ENCODE data around the gene RANBP2.
"Not testable (repeated sequence)": the region's sequence is repeated elsewhere in the genome, so short reads cannot be mapped to it uniquely, and the experiment has no call there.

Gene RANBP2

DNA sequence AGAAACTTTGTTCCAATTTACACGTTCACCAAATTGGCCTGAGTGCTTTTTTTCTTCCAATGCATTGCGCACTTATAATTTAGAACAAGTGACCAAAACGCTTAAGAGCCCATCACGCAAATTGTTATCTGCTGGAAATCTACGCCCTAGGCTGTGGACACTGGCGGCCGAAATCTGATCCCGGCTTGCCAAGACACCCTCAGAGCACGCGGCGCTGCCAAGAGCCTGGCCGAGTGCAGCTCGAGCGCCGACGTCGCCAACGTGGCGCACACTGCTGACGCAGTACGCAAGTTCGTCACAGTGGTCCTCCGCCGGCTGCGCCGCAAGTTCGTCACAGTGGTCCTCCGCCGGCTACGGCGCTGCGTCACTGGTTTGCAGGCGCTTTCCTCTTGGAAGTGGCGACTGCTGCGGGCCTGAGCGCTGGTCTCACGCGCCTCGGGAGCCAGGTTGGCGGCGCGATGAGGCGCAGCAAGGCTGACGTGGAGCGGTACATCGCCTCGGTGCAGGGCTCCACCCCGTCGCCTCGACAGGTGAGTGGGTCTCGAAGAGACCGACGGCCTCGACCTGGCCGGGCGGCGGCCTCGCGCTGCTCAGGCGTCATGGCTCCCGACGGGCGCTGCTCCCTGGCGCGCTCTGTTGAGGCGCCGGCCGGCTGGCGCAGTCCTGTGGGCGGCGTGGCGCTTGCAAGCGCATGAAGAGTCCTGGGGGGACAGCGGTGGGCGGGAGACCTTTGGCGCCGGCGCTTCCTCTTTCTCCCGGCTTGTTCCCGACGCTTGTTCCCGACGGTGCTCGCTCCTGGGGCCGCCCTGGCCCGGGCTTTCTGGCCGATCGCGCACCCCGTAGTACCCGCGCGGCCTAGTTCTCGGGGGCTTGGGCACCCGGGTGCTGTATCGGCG lies at the start of gene RANBP2:
TSS of gene RANBP2 (plus strand) at position 334 of the 896 bp plus-strand sequence. CDS start at position 459, 125 bp downstream.
- DNase-seq (ENCODE audit: low read depth), result peak; percentile 84

DNA sequence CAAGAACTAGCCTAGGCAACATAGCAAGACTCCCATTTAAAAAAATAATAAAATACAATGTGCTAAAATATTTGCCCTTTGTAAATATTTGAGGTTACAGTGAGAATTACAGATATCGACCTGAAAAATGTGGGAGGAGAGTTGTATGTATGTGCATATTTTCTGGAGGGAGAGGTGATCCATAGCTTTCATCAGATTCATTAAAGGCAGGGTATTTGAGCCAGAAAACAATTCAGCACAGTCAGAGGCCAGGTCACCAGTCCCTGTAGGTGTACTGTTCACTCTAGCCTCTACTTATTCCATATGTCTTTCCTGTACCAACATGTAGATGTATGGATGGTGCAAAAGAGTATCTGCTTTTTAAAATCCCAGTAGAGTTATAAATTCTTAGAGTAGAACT lies 49.0 kb upstream of the RANBP2 start:
- DNase-seq (ENCODE audit: low read depth), result not testable (repeated sequence)

DNA sequence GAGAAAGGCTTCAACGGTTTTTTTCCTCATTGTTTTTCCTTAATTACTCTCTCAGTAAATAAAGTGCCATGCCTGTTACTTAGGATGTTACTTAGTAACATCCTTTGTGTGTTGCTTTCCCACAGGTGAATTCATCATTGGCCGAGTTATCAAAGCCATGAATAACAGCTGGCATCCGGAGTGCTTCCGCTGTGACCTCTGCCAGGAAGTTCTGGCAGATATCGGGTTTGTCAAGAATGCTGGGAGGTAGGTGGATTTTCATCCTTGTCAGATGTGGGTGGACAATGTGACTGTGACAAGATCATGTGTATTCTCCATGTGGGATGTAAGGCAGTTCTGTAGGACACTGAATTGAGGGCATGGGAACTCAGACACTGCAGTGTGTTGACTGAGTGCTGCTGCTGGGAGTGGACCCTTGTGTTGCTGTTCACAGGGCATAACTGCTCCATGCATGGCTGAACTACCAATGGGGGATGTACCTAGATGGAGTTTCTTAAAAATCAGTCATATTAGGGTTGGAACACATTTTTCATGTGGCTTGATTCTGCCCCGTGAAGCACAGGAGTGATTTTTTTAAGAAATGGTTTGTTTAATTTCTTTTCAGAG lies 47.0 kb upstream of the RANBP2 start:
- not testable (repeated sequence) for DNase-seq (ENCODE audit: low read depth)

DNA sequence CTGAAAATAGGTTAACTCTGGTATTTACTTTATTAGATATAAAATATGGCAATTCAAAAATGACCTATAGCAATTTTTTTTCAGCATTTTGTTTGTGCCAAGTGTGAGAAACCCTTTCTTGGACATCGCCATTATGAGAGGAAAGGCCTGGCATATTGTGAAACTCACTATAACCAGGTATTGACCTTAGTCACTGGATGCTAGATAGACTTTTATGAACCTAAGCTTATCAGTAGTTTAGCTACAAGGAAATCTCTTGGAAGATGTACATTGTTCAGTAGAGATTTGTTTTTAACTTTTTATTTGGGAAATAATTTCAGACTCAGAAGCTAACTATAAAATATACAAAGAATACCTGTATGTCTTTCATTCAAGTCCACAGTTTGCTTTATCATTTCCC lies 42.8 kb upstream of the RANBP2 start:
- DNase-seq (ENCODE audit: low read depth), result not testable (repeated sequence)

DNA sequence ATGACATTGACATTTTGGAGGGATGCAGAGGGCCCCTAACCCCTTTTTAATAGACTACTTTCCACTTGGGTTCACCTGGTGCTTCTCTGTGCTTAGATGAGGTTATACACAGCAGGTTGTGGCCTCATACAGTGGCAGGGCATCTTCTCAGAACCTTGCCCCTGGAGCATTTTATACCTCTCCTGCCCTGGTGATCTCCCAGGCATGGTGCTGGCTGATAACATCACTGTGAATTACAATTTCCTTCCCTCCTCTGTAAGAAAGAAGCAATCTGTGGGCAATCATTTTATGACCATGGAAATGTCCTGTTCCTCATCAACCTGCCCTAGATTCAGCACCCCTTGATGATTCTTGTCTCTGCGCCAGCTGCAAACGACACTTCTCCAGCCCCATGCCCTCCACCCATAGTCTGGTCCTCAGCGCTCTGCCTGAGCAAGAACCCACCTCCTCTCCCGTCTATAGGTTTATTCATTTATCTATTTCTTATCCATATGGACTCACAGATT lies 42.0 kb upstream of the RANBP2 start:
- DNase-seq (ENCODE audit: low read depth), result not testable (repeated sequence)

DNA sequence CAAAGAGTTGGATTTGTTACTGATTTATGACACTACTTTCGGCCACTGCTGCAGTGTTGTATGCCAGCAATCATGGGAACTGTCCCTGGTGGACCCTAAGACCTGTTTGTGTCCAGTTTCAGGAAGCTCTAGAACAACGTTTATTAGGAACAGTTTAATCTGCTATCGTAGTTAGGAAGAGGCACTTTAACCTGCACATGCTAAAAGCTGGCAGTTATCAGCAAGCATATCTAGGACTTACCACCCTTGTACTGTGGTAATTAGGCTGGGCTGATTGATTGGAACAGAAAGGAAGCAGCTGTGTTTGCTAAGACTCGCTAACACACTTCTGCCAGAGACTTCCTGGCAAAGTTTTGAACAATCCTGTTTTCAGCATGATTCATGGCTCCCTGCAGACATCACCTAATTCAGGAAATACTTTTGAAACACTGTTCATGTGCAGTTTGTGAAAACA lies 41.1 kb upstream of the RANBP2 start:
- not testable (repeated sequence) for DNase-seq (ENCODE audit: low read depth)

DNA sequence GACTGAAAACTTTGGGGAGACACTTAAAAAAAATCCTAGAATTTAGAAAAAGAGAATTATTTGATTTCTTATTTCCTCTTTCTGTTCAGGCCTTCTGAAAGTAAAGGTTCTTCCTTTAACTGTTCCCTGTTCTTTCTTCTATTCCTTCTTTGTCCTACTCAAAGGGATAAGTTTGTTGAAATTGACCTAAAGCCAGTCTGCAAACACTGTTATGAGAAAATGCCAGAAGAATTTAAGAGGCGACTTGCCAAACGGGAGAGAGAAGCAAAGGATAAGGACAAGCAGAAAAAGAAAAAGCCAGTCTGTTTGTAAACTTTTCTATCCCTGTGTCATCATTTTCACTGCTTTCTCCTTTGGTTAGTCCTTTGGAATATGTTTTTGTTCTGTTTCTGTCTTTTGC lies 38.5 kb upstream of the RANBP2 start:
- DNase-seq (ENCODE audit: low read depth), result not testable (repeated sequence)

DNA sequence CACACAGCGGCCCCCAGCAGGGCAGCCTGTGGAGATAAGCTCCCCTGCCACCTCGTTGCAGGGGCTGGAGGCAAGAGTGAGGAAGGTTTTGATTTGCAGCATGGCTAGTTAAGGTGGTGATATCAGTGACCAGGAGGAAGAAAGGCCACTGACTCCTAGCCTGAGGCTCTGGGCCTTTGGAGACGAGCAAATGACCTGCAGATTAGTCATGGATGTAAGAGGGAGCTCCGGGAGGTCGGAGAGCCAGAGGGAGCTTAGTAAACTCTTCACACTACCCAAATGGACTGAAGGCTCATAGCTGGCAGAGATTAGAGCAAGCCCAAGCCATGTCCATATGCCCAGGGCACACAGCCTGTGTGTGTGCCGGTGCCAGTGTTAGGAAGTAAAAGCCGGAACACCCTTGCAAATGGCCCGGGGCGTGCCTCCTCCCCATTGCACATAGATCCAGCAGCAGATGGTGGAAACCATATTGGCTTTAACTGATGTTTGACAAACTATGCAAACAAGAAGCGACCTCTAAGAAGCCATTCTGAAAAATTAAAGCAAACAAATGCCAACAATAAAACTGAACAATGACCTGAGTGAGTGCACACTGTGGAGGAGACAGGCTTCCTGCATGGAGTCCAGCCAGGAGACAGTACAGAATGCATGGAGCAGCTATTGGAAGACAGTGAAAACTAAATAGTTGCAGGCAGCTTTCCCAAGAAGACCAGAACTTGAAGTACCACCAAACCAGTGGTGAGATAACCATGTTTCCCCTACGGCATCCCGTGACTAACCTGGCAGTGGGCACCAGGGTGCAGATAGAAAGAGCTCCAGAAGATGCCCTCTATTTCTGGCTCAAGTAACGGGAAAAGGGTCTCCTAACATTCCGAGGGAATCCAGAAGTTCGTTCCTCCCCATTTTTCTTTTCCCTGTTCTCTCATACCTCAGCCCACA lies 30.2 kb upstream of the RANBP2 start:
- not testable (repeated sequence) for DNase-seq (ENCODE audit: low read depth)

DNA sequence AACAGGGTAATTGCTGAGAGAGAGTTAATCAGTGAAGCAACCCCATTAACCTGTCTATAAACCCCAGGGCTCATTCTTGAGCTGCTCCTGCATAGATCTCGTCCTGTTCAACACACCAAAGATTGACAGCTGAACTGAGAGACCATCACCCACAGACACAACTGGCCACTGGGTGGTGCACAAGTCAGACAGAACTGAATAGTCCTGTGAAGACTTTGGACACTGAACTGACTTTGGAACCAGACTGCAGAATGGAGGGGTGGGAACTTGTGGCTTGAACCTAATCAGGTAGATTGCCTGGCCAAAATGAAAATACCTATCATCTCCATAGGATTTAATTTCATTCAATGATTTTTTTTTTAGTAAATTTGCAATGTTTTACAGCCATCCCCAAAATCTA lies 29.3 kb upstream of the RANBP2 start:
- not testable (repeated sequence) for DNase-seq (ENCODE audit: low read depth)

DNA sequence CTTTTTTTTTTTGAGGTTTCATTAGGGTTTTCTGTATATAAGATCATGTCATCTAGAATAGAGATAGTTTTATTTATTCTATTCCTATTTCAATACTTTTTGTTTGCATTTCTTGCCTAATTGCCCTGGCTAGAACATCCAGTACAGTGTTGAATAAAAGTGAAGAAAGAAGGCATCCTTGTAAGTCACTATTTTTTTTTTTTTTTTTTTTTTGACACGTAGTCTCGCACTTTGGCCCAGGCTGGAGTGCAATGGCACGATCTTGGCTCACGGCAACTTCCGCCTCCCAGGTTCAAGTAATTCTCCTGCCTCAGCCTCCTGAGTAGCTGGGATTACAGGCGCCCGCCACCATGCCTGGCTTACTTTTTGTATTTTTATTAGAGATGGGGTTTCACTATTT lies 27.8 kb upstream of the RANBP2 start:
- no peak for DNase-seq (ENCODE audit: low read depth)

DNA sequence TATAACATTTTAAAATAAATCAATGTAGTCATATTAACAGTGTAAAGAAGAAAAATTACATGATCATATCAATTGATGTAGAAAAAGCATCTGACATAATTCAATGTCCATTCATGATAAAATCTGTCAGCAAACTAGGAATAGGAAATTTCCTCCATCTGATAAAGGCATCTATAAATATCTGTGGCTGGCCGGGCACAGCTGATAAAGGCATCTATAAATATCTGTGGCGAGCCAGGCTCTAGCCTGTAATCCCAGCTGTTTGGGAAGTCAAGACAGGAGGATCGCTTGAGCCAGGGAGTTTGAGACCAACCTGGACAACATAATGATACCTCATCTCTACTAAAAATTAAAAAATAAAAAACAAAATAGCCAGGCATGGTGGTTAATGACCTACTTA lies 18.1 kb upstream of the RANBP2 start:
- DNase-seq (ENCODE audit: low read depth), result no peak

DNA sequence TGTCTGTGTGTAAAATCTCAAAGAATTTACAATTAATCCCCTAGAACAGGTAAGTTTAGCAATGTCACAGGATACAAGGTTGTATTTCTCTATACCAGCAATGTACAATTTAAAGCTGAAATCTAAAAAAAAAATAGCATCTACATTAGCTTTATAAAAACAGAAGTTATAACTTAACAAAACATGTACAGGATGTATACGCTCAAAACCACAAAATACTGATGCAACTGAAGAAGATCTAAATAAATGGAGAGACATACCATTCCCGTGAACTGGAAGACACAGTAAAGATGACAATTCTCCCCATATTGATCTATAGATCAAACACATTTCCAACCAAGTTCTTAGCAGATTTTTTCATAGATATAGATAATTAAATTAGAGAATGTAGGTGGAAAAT lies 17.5 kb upstream of the RANBP2 start:
- DNase-seq (ENCODE audit: low read depth), result no peak

DNA sequence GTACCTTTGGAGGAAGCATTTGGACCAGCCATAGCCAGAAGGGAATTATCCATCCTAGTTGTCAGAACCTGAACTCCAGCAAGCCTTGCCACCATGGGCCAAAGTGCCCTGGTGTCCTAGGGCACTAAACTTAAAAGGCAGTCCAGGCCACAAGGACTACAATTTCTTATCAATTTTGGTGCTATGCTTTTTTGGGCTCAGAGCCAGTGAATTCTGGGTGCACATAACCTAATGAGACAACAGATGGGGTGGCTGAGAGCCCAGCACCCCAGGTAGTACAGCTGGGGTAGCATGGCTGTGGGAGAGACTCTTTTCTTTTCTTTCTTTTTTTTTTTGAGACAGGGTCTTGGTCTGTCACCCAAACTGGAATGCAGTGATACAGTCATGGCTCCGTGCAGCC lies 14.4 kb upstream of the RANBP2 start:
- DNase-seq (ENCODE audit: low read depth), result no peak

DNA sequence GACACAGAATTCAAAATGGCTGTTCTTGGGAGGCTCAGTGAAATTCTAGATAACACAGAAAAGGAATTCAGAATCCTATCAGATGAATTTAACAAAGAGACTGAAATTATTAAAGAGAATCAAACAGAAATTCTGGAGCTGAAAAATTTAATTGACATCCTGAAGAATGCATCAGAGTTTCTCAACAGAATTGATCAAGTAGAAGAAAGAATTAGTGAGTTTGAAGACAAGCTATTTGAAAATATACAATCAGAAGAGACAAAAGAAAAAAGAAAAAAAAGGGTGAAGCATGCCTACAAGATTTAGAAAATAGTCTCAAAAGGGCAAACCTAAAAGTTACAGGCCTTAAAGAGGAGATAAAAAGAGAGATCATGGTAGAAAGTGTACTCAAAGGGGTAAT lies 12.0 kb upstream of the RANBP2 start:
- DNase-seq (ENCODE audit: low read depth), result no peak

DNA sequence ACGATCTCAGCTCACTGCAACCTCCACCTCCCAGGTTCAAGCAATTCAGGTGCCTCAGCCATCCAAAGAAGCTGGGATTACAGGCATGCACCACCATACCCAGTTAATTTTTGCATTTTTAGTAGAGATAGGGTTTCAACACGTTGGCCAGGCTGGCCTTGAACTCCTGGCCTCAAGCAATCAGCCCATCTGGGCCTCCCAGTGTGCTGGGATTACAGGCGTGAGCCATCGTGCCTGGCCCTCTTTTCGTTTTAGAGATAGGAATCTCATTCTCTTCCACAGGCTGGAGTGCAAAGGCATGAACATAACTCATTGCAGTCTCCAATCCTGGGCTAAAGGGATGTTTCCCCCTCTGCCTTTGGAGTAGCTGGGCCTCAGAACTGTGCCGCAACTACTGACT lies 2.3 kb upstream of the RANBP2 start:
- not testable (repeated sequence) for DNase-seq (ENCODE audit: low read depth)

DNA sequence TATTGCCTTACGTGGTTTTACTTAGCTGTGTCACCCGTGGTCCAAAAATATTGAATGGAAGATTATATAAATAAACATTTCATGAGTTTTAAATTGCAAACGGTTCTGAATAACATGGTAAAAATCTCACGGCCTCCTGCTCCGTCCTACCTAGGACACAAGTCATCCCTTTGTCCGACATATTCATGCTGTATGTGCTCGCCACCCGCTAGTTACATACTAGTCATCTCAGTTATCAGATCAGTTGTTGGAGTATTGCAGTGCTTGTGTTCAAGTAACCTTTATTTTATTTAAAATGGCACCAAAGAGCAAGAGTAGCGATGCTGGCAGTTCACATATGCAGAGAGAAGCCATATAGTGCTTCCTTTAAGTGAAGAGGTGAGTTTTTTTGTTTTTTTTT lies 6.8 kb downstream of the RANBP2 start:
- DNase-seq (ENCODE audit: low read depth), result not testable (repeated sequence)

DNA sequence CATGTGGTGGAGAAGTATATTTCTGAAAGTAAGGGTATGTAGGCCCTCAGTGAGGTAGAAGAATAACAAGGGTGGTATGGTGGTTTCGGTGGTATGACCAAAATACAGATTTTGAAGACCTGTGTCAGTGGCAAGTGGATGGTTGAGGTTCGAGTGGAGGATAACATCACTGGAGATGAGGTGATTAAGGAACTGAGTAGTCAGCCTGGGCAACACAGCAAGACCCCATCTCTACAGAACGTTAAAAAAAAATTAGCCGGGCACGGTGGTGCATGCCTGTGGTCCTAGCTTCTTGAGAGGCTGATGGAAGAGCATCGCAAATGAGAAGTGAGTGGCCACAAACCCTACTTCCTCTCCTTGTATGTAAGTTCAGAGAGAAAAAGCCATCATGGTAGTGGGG lies 15.4 kb downstream of the RANBP2 start:
- not testable (repeated sequence) for DNase-seq (ENCODE audit: low read depth)

DNA sequence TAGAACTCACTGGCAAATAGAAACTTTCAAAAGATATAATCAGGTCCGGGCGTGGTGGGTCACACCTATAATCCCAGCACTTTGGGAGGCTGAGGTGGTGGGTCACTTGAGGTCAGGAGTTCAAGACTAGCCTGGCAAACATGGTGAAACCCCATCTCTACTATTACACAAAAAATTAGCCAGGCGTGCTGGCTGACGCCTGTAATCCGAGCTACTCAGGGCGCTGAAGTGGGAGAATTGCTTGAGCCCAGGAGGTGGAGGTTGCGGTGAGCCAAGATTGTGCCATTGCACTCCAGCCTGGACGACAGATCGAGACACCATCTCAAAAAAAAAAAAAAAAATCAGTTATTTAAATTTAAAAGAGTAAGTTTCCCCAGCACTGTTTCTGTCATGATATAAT lies 38.7 kb downstream of the RANBP2 start:
- DNase-seq (ENCODE audit: low read depth), result not testable (repeated sequence)

DNA sequence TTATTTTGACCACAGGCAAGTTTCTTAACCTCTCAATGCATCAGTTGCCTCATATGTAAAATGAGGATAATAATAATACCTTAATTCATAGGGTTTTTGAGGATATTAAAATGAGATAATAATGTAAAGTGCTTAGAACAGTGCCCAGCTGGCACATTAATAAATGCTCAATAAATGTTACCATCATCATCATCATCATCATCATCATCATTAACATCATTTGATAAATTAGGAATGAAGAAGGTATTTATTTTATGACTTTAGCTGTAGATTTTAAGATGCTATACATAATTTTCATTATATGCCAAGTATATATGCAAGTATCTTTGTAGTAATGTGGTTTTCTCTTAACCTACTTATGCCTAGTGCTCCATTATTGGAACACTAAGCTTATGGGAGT lies 43.3 kb downstream of the RANBP2 start:
- DNase-seq (ENCODE audit: low read depth), result not testable (repeated sequence)

DNA sequence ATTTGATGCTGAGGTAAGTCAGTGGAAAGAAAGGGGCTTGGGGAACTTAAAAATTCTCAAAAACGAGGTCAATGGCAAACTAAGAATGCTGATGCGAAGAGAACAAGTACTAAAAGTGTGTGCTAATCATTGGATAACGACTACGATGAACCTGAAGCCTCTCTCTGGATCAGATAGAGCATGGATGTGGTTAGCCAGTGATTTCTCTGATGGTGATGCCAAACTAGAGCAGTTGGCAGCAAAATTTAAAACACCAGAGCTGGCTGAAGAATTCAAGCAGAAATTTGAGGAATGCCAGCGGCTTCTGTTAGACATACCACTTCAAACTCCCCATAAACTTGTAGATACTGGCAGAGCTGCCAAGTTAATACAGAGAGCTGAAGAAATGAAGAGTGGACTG lies 47.4 kb downstream of the RANBP2 start:
- DNase-seq (ENCODE audit: low read depth), result not testable (repeated sequence)

DNA sequence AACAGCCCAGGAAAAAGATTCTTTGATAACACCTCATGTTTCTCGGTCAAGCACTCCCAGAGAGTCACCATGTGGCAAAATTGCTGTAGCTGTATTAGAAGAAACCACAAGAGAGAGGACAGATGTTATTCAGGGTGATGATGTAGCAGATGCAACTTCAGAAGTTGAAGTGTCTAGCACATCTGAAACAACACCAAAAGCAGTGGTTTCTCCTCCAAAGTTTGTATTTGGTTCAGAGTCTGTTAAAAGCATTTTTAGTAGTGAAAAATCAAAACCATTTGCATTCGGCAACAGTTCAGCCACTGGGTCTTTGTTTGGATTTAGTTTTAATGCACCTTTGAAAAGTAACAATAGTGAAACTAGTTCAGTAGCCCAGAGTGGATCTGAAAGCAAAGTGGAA lies 48.6 kb downstream of the RANBP2 start:
- DNase-seq (ENCODE audit: low read depth), result not testable (repeated sequence)

DNA sequence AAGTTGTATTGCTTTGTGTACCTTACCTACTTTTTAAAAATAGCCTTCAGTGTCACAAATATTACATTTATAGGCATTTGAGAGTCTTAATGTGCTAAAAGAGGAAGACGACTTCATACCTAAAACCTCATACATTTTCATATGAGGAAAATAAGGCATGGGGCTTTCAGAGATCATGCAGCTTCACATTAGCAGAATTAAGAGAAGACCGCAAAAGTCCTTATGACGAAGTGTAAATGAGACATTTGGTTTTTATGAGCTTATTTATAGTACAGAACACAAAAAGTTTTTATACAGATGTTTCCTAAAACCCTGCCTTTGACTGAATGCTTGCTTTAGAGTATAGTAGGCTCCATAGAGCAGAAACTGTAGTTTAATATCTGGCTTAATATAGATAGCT lies 57.2 kb downstream of the RANBP2 start:
- no peak for DNase-seq (ENCODE audit: low read depth)
